ENCODE results near the gene TRAK2.

- no peak for TF ChIP-seq POLR2A (IDR thresholded peaks at IDR 0.05; ENCODE audit: low read length)
- no peak for TF ChIP-seq GATA1 (IDR thresholded peaks at IDR 0.05; ENCODE audit: low read depth, low read length)
Observed at GRCh38 chr2:201500534-201500933, 49.3 kb upstream of the TRAK2 start.

All from erythroblast (primary cell).